OCI-LY3 (cell line): ENCODE measurements around the gene TIPARP.

Experiments used
- H2AFZ ChIP-seq: fragments of 200-600, 300-600 bp; shearing (Covaris generic); 2 replicates; pipeline ENCODE4 v1.6.0; 2014; ENCODE audit warnings: antibody characterized with exemption, low read depth, low read length
- H3K27ac ChIP-seq: fragments of 200-600, 300-600 bp; sonication (generic); 2 replicates; pipeline ENCODE4 v1.5.1; 2014; ENCODE audit warnings: mild to moderate bottlenecking, low read length, moderate library complexity, mixed read lengths
- H3K27me3 ChIP-seq: fragments of 200-600, 300-600 bp; sonication (generic); 2 replicates; pipeline ENCODE4 v1.6.1; 2014; ENCODE audit warnings: low read depth, low read length, mixed read lengths
- H3K36me3 ChIP-seq: fragments of 200-600, 300-600 bp; sonication (generic); replicated peaks from 2 replicates; pipeline ENCODE3; 2014; ENCODE audit warnings: low read depth, low read length, mixed read lengths
- H3K4me1 ChIP-seq: fragments of 300-600, 200-600 bp; sonication (generic); 2 replicates; pipeline ENCODE4 v1.6.1; 2014; ENCODE audit warnings: low read length, mixed read lengths
- H3K4me2 ChIP-seq: fragments of 200-600, 300-600 bp; sonication (generic); 2 replicates; pipeline ENCODE4 v1.6.1; 2014; ENCODE audit warnings: low read length, mixed read lengths
- H3K4me3 ChIP-seq: fragments of 300-600, 200-600 bp; sonication (generic); 2 replicates; pipeline ENCODE4 v1.5.1; 2014; ENCODE audit warnings: antibody characterized with exemption, mild to moderate bottlenecking, low read length, moderate library complexity
- H3K79me2 ChIP-seq: fragments of 300-600, 200-600 bp; shearing (Covaris generic); 2 replicates; pipeline ENCODE4 v1.6.1; 2014; ENCODE audit warnings: mild to moderate bottlenecking, low read length, mixed read lengths
- H3K9ac ChIP-seq: fragments of 300-600, 200-600 bp; shearing (Covaris generic); 2 replicates; pipeline ENCODE4 v1.6.0; 2014; ENCODE audit warnings: mild to moderate bottlenecking, low read length, moderate library complexity
- H3K9me3 ChIP-seq: fragments of 200-600, 300-600 bp; shearing (Covaris generic); 2 replicates; pipeline ENCODE4 v1.6.1; 2014; ENCODE audit warnings: low read length, mixed read lengths; ENCODE audit not compliant: insufficient read depth
- H4K20me1 ChIP-seq: fragments of 200-600, 300-600 bp; sonication (generic); 2 replicates; pipeline ENCODE4 v1.6.1; 2016; ENCODE audit warnings: low read length, mixed read lengths; ENCODE audit not compliant: insufficient read depth
- EZH2phosphoT487 ChIP-seq: fragments of 200-600 bp; shearing (Covaris generic); IDR thresholded peaks from 2 replicates; pipeline ENCODE4 v1.6.1; 2018; ENCODE audit warnings: antibody characterized with exemption, mixed run types, low read depth
- TF ChIP-seq, protein P1 (sequence below): fragments of 200-600, 300-600 bp; sonication (generic); IDR thresholded peaks from 2 replicates; pipeline ENCODE4 v1.5.1; 2014; ENCODE audit warnings: antibody characterized with exemption, low read length, low read depth

Gene TIPARP

DNA sequence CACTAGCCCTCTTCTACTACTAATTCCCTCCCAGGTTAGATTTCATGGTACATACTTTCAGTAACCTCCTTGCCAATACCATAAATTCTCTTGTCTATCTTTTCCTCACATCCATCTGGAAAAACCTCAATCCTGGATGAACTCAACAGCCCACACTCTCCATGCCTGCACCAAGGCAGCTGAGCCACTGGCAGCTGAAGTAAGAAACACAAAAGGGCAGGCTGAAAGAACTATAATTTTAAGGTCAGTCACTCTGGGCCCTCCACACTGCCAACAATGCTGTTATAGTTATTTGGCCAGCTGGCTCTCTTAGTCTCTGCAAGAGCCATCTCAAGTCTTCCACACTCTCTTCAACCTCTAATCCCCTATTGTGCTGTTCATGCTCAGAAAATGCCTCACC, 15.1 kb upstream of the TIPARP start:
- no peak overlapping the region for H3K27ac ChIP-seq
- no peaks in the 10 kb centered on the region for H3K9me3 ChIP-seq
- H3K79me2 ChIP-seq, result no peaks in the 10 kb centered on the region
- no peak overlapping the region for H3K4me3 ChIP-seq
- H4K20me1 ChIP-seq, result no peaks in the 10 kb centered on the region
- H3K36me3 ChIP-seq, result no peaks in the 10 kb centered on the region
- H2AFZ ChIP-seq, result no peak overlapping the region
- no peak overlapping the region for H3K4me2 ChIP-seq
- no peak overlapping the region for H3K9ac ChIP-seq
- H3K4me1 ChIP-seq, result peaks cover 16% of the 10 kb centered on the region
- TF ChIP-seq, protein P1, sequence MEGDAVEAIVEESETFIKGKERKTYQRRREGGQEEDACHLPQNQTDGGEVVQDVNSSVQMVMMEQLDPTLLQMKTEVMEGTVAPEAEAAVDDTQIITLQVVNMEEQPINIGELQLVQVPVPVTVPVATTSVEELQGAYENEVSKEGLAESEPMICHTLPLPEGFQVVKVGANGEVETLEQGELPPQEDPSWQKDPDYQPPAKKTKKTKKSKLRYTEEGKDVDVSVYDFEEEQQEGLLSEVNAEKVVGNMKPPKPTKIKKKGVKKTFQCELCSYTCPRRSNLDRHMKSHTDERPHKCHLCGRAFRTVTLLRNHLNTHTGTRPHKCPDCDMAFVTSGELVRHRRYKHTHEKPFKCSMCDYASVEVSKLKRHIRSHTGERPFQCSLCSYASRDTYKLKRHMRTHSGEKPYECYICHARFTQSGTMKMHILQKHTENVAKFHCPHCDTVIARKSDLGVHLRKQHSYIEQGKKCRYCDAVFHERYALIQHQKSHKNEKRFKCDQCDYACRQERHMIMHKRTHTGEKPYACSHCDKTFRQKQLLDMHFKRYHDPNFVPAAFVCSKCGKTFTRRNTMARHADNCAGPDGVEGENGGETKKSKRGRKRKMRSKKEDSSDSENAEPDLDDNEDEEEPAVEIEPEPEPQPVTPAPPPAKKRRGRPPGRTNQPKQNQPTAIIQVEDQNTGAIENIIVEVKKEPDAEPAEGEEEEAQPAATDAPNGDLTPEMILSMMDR, result no peak
- no peak for TF ChIP-seq EZH2phosphoT487
- H3K27me3 ChIP-seq, result no peaks in the 10 kb centered on the region

DNA sequence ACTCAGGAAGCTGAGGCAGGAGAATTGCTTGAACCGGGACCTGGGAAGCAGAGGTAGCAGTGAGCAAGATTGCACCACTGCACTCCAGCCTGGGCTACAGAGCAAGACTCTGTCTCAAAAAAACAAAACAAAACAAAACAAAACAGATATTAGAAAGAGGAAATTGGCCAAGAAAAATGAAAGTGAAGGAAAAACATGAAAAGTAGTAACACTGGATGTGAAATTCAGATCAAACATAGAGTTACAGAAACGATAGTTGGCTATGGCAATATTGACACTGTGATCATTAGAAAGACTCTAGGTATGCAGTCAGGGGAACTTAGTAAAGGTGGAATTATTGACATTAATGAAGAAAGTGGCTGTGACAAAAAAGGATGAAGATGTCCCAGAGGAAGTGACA, 13.2 kb upstream of the TIPARP start:
- TF ChIP-seq, protein P1, result no peak
- TF ChIP-seq EZH2phosphoT487, result no peak
- H3K4me3 ChIP-seq, result no peak overlapping the region
- peaks cover 18% of the 10 kb centered on the region for H3K4me1 ChIP-seq
- no peak overlapping the region for H2AFZ ChIP-seq
- H3K9ac ChIP-seq, result no peak overlapping the region
- H3K36me3 ChIP-seq, result no peaks in the 10 kb centered on the region
- H4K20me1 ChIP-seq, result no peaks in the 10 kb centered on the region
- H3K27me3 ChIP-seq, result no peaks in the 10 kb centered on the region
- H3K27ac ChIP-seq, result no peak overlapping the region
- H3K4me2 ChIP-seq, result 0 out of 2 replicates have a peak overlapping the region, but pooled peaks have one; percentile 18
- H3K9me3 ChIP-seq, result no peaks in the 10 kb centered on the region
- H3K79me2 ChIP-seq, result no peaks in the 10 kb centered on the region

DNA sequence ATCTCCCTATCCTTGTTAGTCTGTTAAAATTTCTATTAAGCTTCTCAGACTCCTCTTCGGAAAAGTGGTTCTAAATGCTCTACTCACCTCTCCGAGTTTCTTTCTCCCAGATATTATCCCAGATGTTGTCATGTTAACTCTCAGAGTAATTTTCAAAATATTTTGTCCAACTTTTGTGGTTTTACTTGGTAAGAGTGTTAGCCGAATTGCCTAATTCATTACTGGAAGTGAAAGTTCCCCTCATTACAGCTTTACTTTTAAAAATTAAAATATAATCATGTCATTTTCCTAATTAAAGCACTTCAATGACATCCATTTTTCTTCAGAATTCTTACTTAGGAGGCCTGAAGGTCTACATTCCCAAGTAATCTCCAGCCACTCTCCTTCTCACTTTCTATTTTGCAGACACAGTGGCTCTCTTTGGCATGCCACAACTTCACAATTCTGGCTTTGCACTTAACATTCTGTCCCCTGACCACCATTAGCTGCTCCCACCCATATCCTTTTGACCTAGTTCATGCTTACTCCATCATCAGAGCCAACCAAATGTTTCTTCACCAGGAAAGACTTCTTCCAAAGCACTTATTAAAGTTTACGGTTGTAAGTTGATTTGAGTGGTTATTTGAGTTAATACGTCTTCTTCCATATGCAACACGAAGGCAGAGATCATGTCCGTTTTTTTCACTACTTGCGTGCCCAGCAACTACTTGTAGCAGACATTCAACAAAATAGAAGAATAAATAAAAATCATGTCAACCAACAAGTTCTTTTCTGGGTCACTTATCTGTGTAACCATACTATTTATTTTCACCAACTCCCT, 10.2 kb upstream of the TIPARP start:
- no peak overlapping the region for H3K9ac ChIP-seq
- no peaks in the 10 kb centered on the region for H3K9me3 ChIP-seq
- no peak for TF ChIP-seq EZH2phosphoT487
- TF ChIP-seq, protein P1, result no peak
- no peaks in the 10 kb centered on the region for H3K79me2 ChIP-seq
- H3K27me3 ChIP-seq, result no peaks in the 10 kb centered on the region
- no peaks in the 10 kb centered on the region for H4K20me1 ChIP-seq
- no peak overlapping the region for H2AFZ ChIP-seq
- H3K4me1 ChIP-seq, result peaks cover 18% of the 10 kb centered on the region
- H3K4me3 ChIP-seq, result no peak overlapping the region
- H3K27ac ChIP-seq, result no peak overlapping the region
- no peaks in the 10 kb centered on the region for H3K36me3 ChIP-seq
- H3K4me2 ChIP-seq, result no peak overlapping the region

DNA sequence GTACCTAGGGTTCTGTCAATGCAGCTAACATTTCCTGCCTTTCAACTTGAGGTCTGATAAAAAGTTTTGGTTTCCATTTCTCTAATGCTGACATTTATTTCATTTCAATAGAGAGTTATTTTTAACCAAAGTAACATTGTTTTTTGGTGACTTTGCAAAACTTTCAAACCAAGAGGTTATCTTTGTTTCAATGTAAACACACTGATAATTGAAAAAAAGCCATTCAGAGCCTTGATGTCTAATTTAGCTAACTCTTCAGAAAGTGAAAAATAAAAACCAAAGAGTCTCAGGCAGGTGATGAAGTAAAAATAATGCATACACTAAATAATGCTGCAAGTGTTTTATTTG, 9.6 kb upstream of the TIPARP start:
- no peak for TF ChIP-seq EZH2phosphoT487
- TF ChIP-seq, protein P1, result no peak
- no peaks in the 10 kb centered on the region for H3K36me3 ChIP-seq
- H3K27ac ChIP-seq, result no peak overlapping the region
- H3K79me2 ChIP-seq, result no peaks in the 10 kb centered on the region
- no peaks in the 10 kb centered on the region for H3K9me3 ChIP-seq
- H3K4me2 ChIP-seq, result no peak overlapping the region
- H3K9ac ChIP-seq, result no peak overlapping the region
- no peaks in the 10 kb centered on the region for H4K20me1 ChIP-seq
- H2AFZ ChIP-seq, result no peak overlapping the region
- no peak overlapping the region for H3K4me3 ChIP-seq
- H3K27me3 ChIP-seq, result no peaks in the 10 kb centered on the region
- H3K4me1 ChIP-seq, result peaks cover 18% of the 10 kb centered on the region
